ENCODE data around the gene FAAP20.

Gene FAAP20

GRCh38 chr1:2175681-2176454 is 18.7 kb downstream of the FAAP20 start:
- no peaks in the 10 kb centered on the region for H3K79me1 ChIP-seq (replicated peaks; ENCODE audit: low read length, poor library complexity, severe bottlenecking)
- peaks cover 17% of the 10 kb centered on the region for H3K4me1 ChIP-seq (ENCODE audit: control insufficient read depth, insufficient read depth, low read depth, low read length)
- no peak overlapping the region for H3K4me3 ChIP-seq (ENCODE audit: insufficient read depth in 1 of 2, low read depth in 1 of 2, low read length in 2 of 2)
- H3K4ac ChIP-seq (ENCODE audit: low read depth in 1 of 2, low read length in 2 of 2) = no peak overlapping the region
- H2BK5ac ChIP-seq (ENCODE audit: low read depth, low read length, poor library complexity, severe bottlenecking) = no peak overlapping the region
- H3K9ac ChIP-seq (ENCODE audit: low read length) = no peak overlapping the region
- peaks cover 0 to 32% of the 10 kb centered on the region in 2 experiments for H3K27me3 ChIP-seq (ENCODE audit: control insufficient read depth in 1 of 2, insufficient read depth in 1 of 2, low read length in 2 of 2)
- no peak overlapping the region for H3K18ac ChIP-seq (ENCODE audit: low read depth in 1 of 2, low read length in 2 of 2)
- WGBS = 90% methylated on average over 41 of the region's 42 CpGs
- no peak for DNase-seq
- H2BK120ac ChIP-seq (ENCODE audit: low read depth, low read length) = no peak overlapping the region
- no peak overlapping the region for H4K8ac ChIP-seq (ENCODE audit: low read length)
- H3K36me3 ChIP-seq (ENCODE audit: control insufficient read depth in 1 of 2, insufficient read depth in 2 of 2, low read depth in 1 of 2, low read length in 2 of 2) = peaks cover 0 to 84% of the 10 kb centered on the region in 2 experiments
- no peak overlapping the region for H4K91ac ChIP-seq (ENCODE audit: low read length)
- H3K27ac ChIP-seq (ENCODE audit: low read length, poor library complexity, severe bottlenecking) = no peak overlapping the region
- no peak overlapping the region for H2BK12ac ChIP-seq (ENCODE audit: low read length in 2 of 2)
- H3K9me3 ChIP-seq (ENCODE audit: control insufficient read depth, low read length) = no peaks in the 10 kb centered on the region
- H2BK15ac ChIP-seq (ENCODE audit: low read depth, poor library complexity, severe bottlenecking) = no peak overlapping the region
- H2AFZ ChIP-seq (ENCODE audit: low read depth, low read length) = no peak overlapping the region
- H2AK5ac ChIP-seq (ENCODE audit: low read length, severe bottlenecking) = no peak overlapping the region
- no peak overlapping the region for H3K4me2 ChIP-seq (ENCODE audit: low read length, poor library complexity, severe bottlenecking)
- no peak overlapping the region for H3K23ac ChIP-seq (ENCODE audit: low read length in 2 of 2)
- no peak overlapping the region for H3K14ac ChIP-seq (ENCODE audit: low read length in 2 of 2)

GRCh38 chr1:2175055-2175414 is 19.5 kb downstream of the FAAP20 start:
- no peak overlapping the region for H2BK12ac ChIP-seq (ENCODE audit: low read length in 2 of 2)
- no peak overlapping the region for H2BK5ac ChIP-seq (ENCODE audit: low read depth, low read length, poor library complexity, severe bottlenecking)
- peak overlapping the region in 1 of 2 experiments; percentile 76 for H3K4me3 ChIP-seq (ENCODE audit: insufficient read depth in 1 of 2, low read depth in 1 of 2, low read length in 2 of 2)
- WGBS = 98% methylated on average over 9 of the region's 9 CpGs
- H2AFZ ChIP-seq (ENCODE audit: low read depth, low read length) = no peak overlapping the region
- H2BK15ac ChIP-seq (ENCODE audit: low read depth, poor library complexity, severe bottlenecking) = no peak overlapping the region
- no peaks in the 10 kb centered on the region for H3K9me3 ChIP-seq (ENCODE audit: control insufficient read depth, low read length)
- no peak overlapping the region for H3K23ac ChIP-seq (ENCODE audit: low read length in 2 of 2)
- DNase-seq = no peak
- H2BK120ac ChIP-seq (ENCODE audit: low read depth, low read length) = no peak overlapping the region
- no peak overlapping the region for H3K4ac ChIP-seq (ENCODE audit: low read depth in 1 of 2, low read length in 2 of 2)
- peaks cover 0 to 79% of the 10 kb centered on the region in 2 experiments for H3K36me3 ChIP-seq (ENCODE audit: control insufficient read depth in 1 of 2, insufficient read depth in 2 of 2, low read depth in 1 of 2, low read length in 2 of 2)
- H2AK5ac ChIP-seq (ENCODE audit: low read length, severe bottlenecking) = no peak overlapping the region
- H3K79me1 ChIP-seq (replicated peaks; ENCODE audit: low read length, poor library complexity, severe bottlenecking) = no peaks in the 10 kb centered on the region
- H3K4me2 ChIP-seq (ENCODE audit: low read length, poor library complexity, severe bottlenecking) = no peak overlapping the region
- no peak overlapping the region for H4K8ac ChIP-seq (ENCODE audit: low read length)
- H3K9ac ChIP-seq (ENCODE audit: low read length) = peak overlapping the region; percentile 81
- H3K27ac ChIP-seq (ENCODE audit: low read length, poor library complexity, severe bottlenecking) = no peak overlapping the region
- no peak overlapping the region for H3K18ac ChIP-seq (ENCODE audit: low read depth in 1 of 2, low read length in 2 of 2)
- no peak overlapping the region for H3K14ac ChIP-seq (ENCODE audit: low read length in 2 of 2)
- H3K4me1 ChIP-seq (ENCODE audit: control insufficient read depth, insufficient read depth, low read depth, low read length) = peaks cover 12% of the 10 kb centered on the region
- H3K27me3 ChIP-seq (ENCODE audit: control insufficient read depth in 1 of 2, insufficient read depth in 1 of 2, low read length in 2 of 2) = peaks cover 0 to 32% of the 10 kb centered on the region in 2 experiments
- H4K91ac ChIP-seq (ENCODE audit: low read length) = no peak overlapping the region

- Histone ChIP-seq H3K23ac (ENCODE audit: low read length in 2 of 2) (no peak overlapping the region), H3K18ac (ENCODE audit: low read depth in 1 of 2, low read length in 2 of 2) (no peak overlapping the region), H2BK120ac (ENCODE audit: low read depth, low read length) (no peak overlapping the region), H2AK5ac (ENCODE audit: low read length, severe bottlenecking) (no peak overlapping the region), H2BK5ac (ENCODE audit: low read depth, low read length, poor library complexity, severe bottlenecking) (no peak overlapping the region), H3K27ac (ENCODE audit: low read length, poor library complexity, severe bottlenecking) (no peak overlapping the region), H3K4me1 (ENCODE audit: control insufficient read depth, insufficient read depth, low read depth, low read length) (peaks cover 8% of the 10 kb centered on the region), H4K8ac (ENCODE audit: low read length) (no peak overlapping the region), H3K79me1 (replicated peaks; ENCODE audit: low read length, poor library complexity, severe bottlenecking) (no peaks in the 10 kb centered on the region), H2BK15ac (ENCODE audit: low read depth, poor library complexity, severe bottlenecking) (no peak overlapping the region), H3K4me3 (ENCODE audit: insufficient read depth in 1 of 2, low read depth in 1 of 2, low read length in 2 of 2) (peak overlapping the region in 1 of 2 experiments; percentile 76), H3K14ac (ENCODE audit: low read length in 2 of 2) (no peak overlapping the region), H3K9me3 (ENCODE audit: control insufficient read depth, low read length) (no peaks in the 10 kb centered on the region), H4K91ac (ENCODE audit: low read length) (no peak overlapping the region), H2BK12ac (ENCODE audit: low read length in 2 of 2) (no peak overlapping the region), H3K4ac (ENCODE audit: low read depth in 1 of 2, low read length in 2 of 2) (no peak overlapping the region), H3K9ac (ENCODE audit: low read length) (peak overlapping the region; percentile 81), H3K27me3 (ENCODE audit: control insufficient read depth in 1 of 2, insufficient read depth in 1 of 2, low read length in 2 of 2) (peaks cover 0 to 32% of the 10 kb centered on the region in 2 experiments), H2AFZ (ENCODE audit: low read depth, low read length) (no peak overlapping the region), H3K4me2 (ENCODE audit: low read length, poor library complexity, severe bottlenecking) (no peak overlapping the region), H3K36me3 (ENCODE audit: control insufficient read depth in 1 of 2, insufficient read depth in 2 of 2, low read depth in 1 of 2, low read length in 2 of 2) (peaks cover 0 to 76% of the 10 kb centered on the region in 2 experiments)
- peak; percentile 61 for DNase-seq
- WGBS = 45% methylated on average over 31 of the region's 31 CpGs
These were observed 20.1 kb downstream of the FAAP20 start for GRCh38 chr1:2174348-2175054.

DNA sequence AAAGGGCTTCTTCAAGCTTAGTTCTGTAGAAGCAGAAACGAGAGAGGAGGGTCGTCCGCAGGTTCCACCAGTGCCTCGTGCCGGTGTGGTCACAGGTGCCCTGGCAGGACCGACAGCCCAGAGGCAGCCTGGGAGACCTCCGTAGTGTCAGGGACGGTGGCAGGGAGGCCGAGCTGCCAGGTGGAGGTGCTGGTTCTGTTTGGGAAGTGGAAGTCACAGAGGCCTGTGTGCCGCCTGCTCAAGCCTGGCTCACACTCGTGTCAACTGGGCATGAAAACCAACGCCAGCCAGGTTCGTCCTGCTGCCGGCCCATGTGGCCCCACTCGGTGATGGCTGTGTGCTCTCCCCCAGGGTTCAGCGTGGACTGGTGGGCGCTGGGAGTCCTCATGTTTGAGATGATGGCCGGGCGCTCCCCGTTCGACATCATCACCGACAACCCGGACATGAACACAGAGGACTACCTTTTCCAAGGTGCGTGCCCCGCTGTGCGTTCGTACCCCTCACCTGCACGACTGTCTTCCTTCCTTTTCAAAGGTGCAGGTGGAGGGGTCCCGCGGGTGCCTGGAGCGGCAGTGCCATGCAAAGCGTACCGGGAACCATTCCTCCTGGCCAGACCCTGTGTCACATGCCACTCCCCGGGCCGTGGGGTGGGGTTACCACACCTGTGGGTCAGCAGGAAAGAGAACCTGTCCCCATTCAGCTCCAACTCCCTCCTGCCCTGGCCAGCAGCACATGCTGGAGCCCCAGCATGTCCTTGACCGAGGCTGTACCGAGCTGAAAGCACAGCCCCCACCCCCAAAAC is 20.8 kb downstream of the FAAP20 start:
- peaks cover 6% of the 10 kb centered on the region for H3K4me1 ChIP-seq (ENCODE audit: control insufficient read depth, insufficient read depth, low read depth, low read length)
- 82% methylated on average over 35 of the region's 37 CpGs for whole genome bisulfite sequencing
- H3K18ac ChIP-seq (ENCODE audit: low read depth in 1 of 2, low read length in 2 of 2) = no peak overlapping the region
- no peak overlapping the region for H3K23ac ChIP-seq (ENCODE audit: low read length in 2 of 2)
- H4K8ac ChIP-seq (ENCODE audit: low read length) = no peak overlapping the region
- H2BK5ac ChIP-seq (ENCODE audit: low read depth, low read length, poor library complexity, severe bottlenecking) = no peak overlapping the region
- peaks cover 0 to 32% of the 10 kb centered on the region in 2 experiments for H3K27me3 ChIP-seq (ENCODE audit: control insufficient read depth in 1 of 2, insufficient read depth in 1 of 2, low read length in 2 of 2)
- no peak overlapping the region for H3K4me2 ChIP-seq (ENCODE audit: low read length, poor library complexity, severe bottlenecking)
- H2AK5ac ChIP-seq (ENCODE audit: low read length, severe bottlenecking) = no peak overlapping the region
- no peak overlapping the region for H2BK15ac ChIP-seq (ENCODE audit: low read depth, poor library complexity, severe bottlenecking)
- no peak overlapping the region for H2BK12ac ChIP-seq (ENCODE audit: low read length in 2 of 2)
- no peaks in the 10 kb centered on the region for H3K79me1 ChIP-seq (replicated peaks; ENCODE audit: low read length, poor library complexity, severe bottlenecking)
- H4K91ac ChIP-seq (ENCODE audit: low read length) = no peak overlapping the region
- H3K27ac ChIP-seq (ENCODE audit: low read length, poor library complexity, severe bottlenecking) = no peak overlapping the region
- no peaks in the 10 kb centered on the region for H3K9me3 ChIP-seq (ENCODE audit: control insufficient read depth, low read length)
- no peak overlapping the region for H3K14ac ChIP-seq (ENCODE audit: low read length in 2 of 2)
- H2AFZ ChIP-seq (ENCODE audit: low read depth, low read length) = no peak overlapping the region
- peaks cover 0 to 76% of the 10 kb centered on the region in 2 experiments for H3K36me3 ChIP-seq (ENCODE audit: control insufficient read depth in 1 of 2, insufficient read depth in 2 of 2, low read depth in 1 of 2, low read length in 2 of 2)
- H3K9ac ChIP-seq (ENCODE audit: low read length) = no peak overlapping the region
- no peak for DNase-seq
- no peak overlapping the region for H2BK120ac ChIP-seq (ENCODE audit: low read depth, low read length)
- no peak overlapping the region for H3K4ac ChIP-seq (ENCODE audit: low read depth in 1 of 2, low read length in 2 of 2)
- peak overlapping the region in 1 of 2 experiments; percentile 76 for H3K4me3 ChIP-seq (ENCODE audit: insufficient read depth in 1 of 2, low read depth in 1 of 2, low read length in 2 of 2)

All from mesenchymal stem cell (in vitro differentiated cells and primary cell).